ENCODE results near the gene PRMT7.

Gene PRMT7

GRCh38 chr16:68290450-68290849 lies 20.4 kb upstream of the PRMT7 start:
- Histone ChIP-seq H3K27ac (ENCODE audit: insufficient read depth, low read length, poor library complexity, severe bottlenecking) (peak overlapping the region; percentile 60), H3K4me3 (ENCODE audit: insufficient read depth, low read depth, low read length, poor library complexity, severe bottlenecking) (peak overlapping the region; percentile 12), H3K4me1 (ENCODE audit: control insufficient read depth, insufficient read depth, low read length, poor library complexity, severe bottlenecking) (peaks cover 74% of the 10 kb centered on the region), H3K36me3 (ENCODE audit: control insufficient read depth, insufficient read depth, low read length) (peaks cover 43% of the 10 kb centered on the region), H3K27me3 (replicated peaks; ENCODE audit: control insufficient read depth, insufficient read depth, low read length, poor library complexity, severe bottlenecking) (no peaks in the 10 kb centered on the region), H3K9me3 (ENCODE audit: control insufficient read depth, low read length) (no peaks in the 10 kb centered on the region)
- no peak for DNase-seq

GRCh38 chr16:68291227-68291626 lies 19.6 kb upstream of the PRMT7 start:
- Histone ChIP-seq H3K9me3 (ENCODE audit: control insufficient read depth, low read length) (no peaks in the 10 kb centered on the region), H3K4me3 (ENCODE audit: insufficient read depth, low read depth, low read length, poor library complexity, severe bottlenecking) (no peak overlapping the region), H3K27me3 (replicated peaks; ENCODE audit: control insufficient read depth, insufficient read depth, low read length, poor library complexity, severe bottlenecking) (no peaks in the 10 kb centered on the region), H3K27ac (ENCODE audit: insufficient read depth, low read length, poor library complexity, severe bottlenecking) (peak overlapping the region; percentile 60), H3K4me1 (ENCODE audit: control insufficient read depth, insufficient read depth, low read length, poor library complexity, severe bottlenecking) (peaks cover 66% of the 10 kb centered on the region), H3K36me3 (ENCODE audit: control insufficient read depth, insufficient read depth, low read length) (peaks cover 50% of the 10 kb centered on the region)
- no peak for DNase-seq

- Histone ChIP-seq H3K27ac (ENCODE audit: insufficient read depth, low read length, poor library complexity, severe bottlenecking) (no peak overlapping the region), H3K9me3 (ENCODE audit: control insufficient read depth, low read length) (no peaks in the 10 kb centered on the region), H3K27me3 (replicated peaks; ENCODE audit: control insufficient read depth, insufficient read depth, low read length, poor library complexity, severe bottlenecking) (no peaks in the 10 kb centered on the region), H3K4me1 (ENCODE audit: control insufficient read depth, insufficient read depth, low read length, poor library complexity, severe bottlenecking) (peaks cover 54% of the 10 kb centered on the region), H3K4me3 (ENCODE audit: insufficient read depth, low read depth, low read length, poor library complexity, severe bottlenecking) (no peak overlapping the region), H3K36me3 (ENCODE audit: control insufficient read depth, insufficient read depth, low read length) (peaks cover 62% of the 10 kb centered on the region)
- DNase-seq = no peak
Observed at GRCh38 chr16:68292425-68292824, 18.4 kb upstream of the PRMT7 start.

- Histone ChIP-seq H3K9me3 (ENCODE audit: control insufficient read depth, low read length) (no peaks in the 10 kb centered on the region), H3K4me3 (ENCODE audit: insufficient read depth, low read depth, low read length, poor library complexity, severe bottlenecking) (no peak overlapping the region), H3K36me3 (ENCODE audit: control insufficient read depth, insufficient read depth, low read length) (peaks cover 92% of the 10 kb centered on the region), H3K4me1 (ENCODE audit: control insufficient read depth, insufficient read depth, low read length, poor library complexity, severe bottlenecking) (peaks cover 16% of the 10 kb centered on the region), H3K27ac (ENCODE audit: insufficient read depth, low read length, poor library complexity, severe bottlenecking) (no peak overlapping the region), H3K27me3 (replicated peaks; ENCODE audit: control insufficient read depth, insufficient read depth, low read length, poor library complexity, severe bottlenecking) (no peaks in the 10 kb centered on the region)
- no peak for DNase-seq
Observed at GRCh38 chr16:68296291-68296690, 14.5 kb upstream of the PRMT7 start.

- no peaks in the 10 kb centered on the region for H3K9me3 ChIP-seq (ENCODE audit: control insufficient read depth, low read length)
- H3K27me3 ChIP-seq (replicated peaks; ENCODE audit: control insufficient read depth, insufficient read depth, low read length, poor library complexity, severe bottlenecking) = no peaks in the 10 kb centered on the region
- H3K4me1 ChIP-seq (ENCODE audit: control insufficient read depth, insufficient read depth, low read length, poor library complexity, severe bottlenecking) = peaks cover 12% of the 10 kb centered on the region
- no peak for DNase-seq
- H3K36me3 ChIP-seq (ENCODE audit: control insufficient read depth, insufficient read depth, low read length) = peaks cover 90% of the 10 kb centered on the region
- no peak overlapping the region for H3K27ac ChIP-seq (ENCODE audit: insufficient read depth, low read length, poor library complexity, severe bottlenecking)
- H3K4me3 ChIP-seq (ENCODE audit: insufficient read depth, low read depth, low read length, poor library complexity, severe bottlenecking) = no peak overlapping the region
Observed at GRCh38 chr16:68296693-68297092, 14.1 kb upstream of the PRMT7 start.

- no peaks in the 10 kb centered on the region for H3K4me1 ChIP-seq (ENCODE audit: control insufficient read depth, insufficient read depth, low read length, poor library complexity, severe bottlenecking)
- DNase-seq = no peak
- peaks cover 93% of the 10 kb centered on the region for H3K36me3 ChIP-seq (ENCODE audit: control insufficient read depth, insufficient read depth, low read length)
- no peaks in the 10 kb centered on the region for H3K27me3 ChIP-seq (replicated peaks; ENCODE audit: control insufficient read depth, insufficient read depth, low read length, poor library complexity, severe bottlenecking)
- H3K9me3 ChIP-seq (ENCODE audit: control insufficient read depth, low read length) = no peaks in the 10 kb centered on the region
- no peak overlapping the region for H3K27ac ChIP-seq (ENCODE audit: insufficient read depth, low read length, poor library complexity, severe bottlenecking)
- H3K4me3 ChIP-seq (ENCODE audit: insufficient read depth, low read depth, low read length, poor library complexity, severe bottlenecking) = no peak overlapping the region
Observed at GRCh38 chr16:68297908-68298307, 12.9 kb upstream of the PRMT7 start.

- H3K4me3 ChIP-seq (ENCODE audit: insufficient read depth, low read depth, low read length, poor library complexity, severe bottlenecking) = no peak overlapping the region
- H3K36me3 ChIP-seq (ENCODE audit: control insufficient read depth, insufficient read depth, low read length) = peaks cover 92% of the 10 kb centered on the region
- no peak overlapping the region for H3K27ac ChIP-seq (ENCODE audit: insufficient read depth, low read length, poor library complexity, severe bottlenecking)
- no peak for DNase-seq
- H3K9me3 ChIP-seq (ENCODE audit: control insufficient read depth, low read length) = no peaks in the 10 kb centered on the region
- H3K27me3 ChIP-seq (replicated peaks; ENCODE audit: control insufficient read depth, insufficient read depth, low read length, poor library complexity, severe bottlenecking) = no peaks in the 10 kb centered on the region
- H3K4me1 ChIP-seq (ENCODE audit: control insufficient read depth, insufficient read depth, low read length, poor library complexity, severe bottlenecking) = no peaks in the 10 kb centered on the region
Observed at GRCh38 chr16:68298312-68298711, 12.5 kb upstream of the PRMT7 start.

- peaks cover 93% of the 10 kb centered on the region for H3K36me3 ChIP-seq (ENCODE audit: control insufficient read depth, insufficient read depth, low read length)
Observed at GRCh38 chr16:68298907-68299561, 11.8 kb upstream of the PRMT7 start.

GRCh38 chr16:68299571-68300453 lies 11.0 kb upstream of the PRMT7 start:
- H3K4me3 ChIP-seq (ENCODE audit: insufficient read depth, low read depth, low read length, poor library complexity, severe bottlenecking) = no peak overlapping the region
- H3K36me3 ChIP-seq (ENCODE audit: control insufficient read depth, insufficient read depth, low read length) = peaks cover 93% of the 10 kb centered on the region
- H3K27ac ChIP-seq (ENCODE audit: insufficient read depth, low read length, poor library complexity, severe bottlenecking) = no peak overlapping the region
- no peaks in the 10 kb centered on the region for H3K27me3 ChIP-seq (replicated peaks; ENCODE audit: control insufficient read depth, insufficient read depth, low read length, poor library complexity, severe bottlenecking)
- no peak for DNase-seq
- no peaks in the 10 kb centered on the region for H3K9me3 ChIP-seq (ENCODE audit: control insufficient read depth, low read length)
- no peaks in the 10 kb centered on the region for H3K4me1 ChIP-seq (ENCODE audit: control insufficient read depth, insufficient read depth, low read length, poor library complexity, severe bottlenecking)

More at GRCh38 chr16:68298907-68299561, 11.8 kb upstream of the PRMT7 start:
- H3K4me3 ChIP-seq (ENCODE audit: insufficient read depth, low read depth, low read length, poor library complexity, severe bottlenecking) = no peak overlapping the region
- no peak for DNase-seq
- no peaks in the 10 kb centered on the region for H3K27me3 ChIP-seq (replicated peaks; ENCODE audit: control insufficient read depth, insufficient read depth, low read length, poor library complexity, severe bottlenecking)
- no peaks in the 10 kb centered on the region for H3K4me1 ChIP-seq (ENCODE audit: control insufficient read depth, insufficient read depth, low read length, poor library complexity, severe bottlenecking)
- no peaks in the 10 kb centered on the region for H3K9me3 ChIP-seq (ENCODE audit: control insufficient read depth, low read length)
- no peak overlapping the region for H3K27ac ChIP-seq (ENCODE audit: insufficient read depth, low read length, poor library complexity, severe bottlenecking)
